ENCODE results near the gene ACER3.
"Not testable (repeated sequence)": the region's sequence is repeated elsewhere in the genome, so short reads cannot be mapped to it uniquely, and the experiment has no call there.

ACER3 gene

DNA sequence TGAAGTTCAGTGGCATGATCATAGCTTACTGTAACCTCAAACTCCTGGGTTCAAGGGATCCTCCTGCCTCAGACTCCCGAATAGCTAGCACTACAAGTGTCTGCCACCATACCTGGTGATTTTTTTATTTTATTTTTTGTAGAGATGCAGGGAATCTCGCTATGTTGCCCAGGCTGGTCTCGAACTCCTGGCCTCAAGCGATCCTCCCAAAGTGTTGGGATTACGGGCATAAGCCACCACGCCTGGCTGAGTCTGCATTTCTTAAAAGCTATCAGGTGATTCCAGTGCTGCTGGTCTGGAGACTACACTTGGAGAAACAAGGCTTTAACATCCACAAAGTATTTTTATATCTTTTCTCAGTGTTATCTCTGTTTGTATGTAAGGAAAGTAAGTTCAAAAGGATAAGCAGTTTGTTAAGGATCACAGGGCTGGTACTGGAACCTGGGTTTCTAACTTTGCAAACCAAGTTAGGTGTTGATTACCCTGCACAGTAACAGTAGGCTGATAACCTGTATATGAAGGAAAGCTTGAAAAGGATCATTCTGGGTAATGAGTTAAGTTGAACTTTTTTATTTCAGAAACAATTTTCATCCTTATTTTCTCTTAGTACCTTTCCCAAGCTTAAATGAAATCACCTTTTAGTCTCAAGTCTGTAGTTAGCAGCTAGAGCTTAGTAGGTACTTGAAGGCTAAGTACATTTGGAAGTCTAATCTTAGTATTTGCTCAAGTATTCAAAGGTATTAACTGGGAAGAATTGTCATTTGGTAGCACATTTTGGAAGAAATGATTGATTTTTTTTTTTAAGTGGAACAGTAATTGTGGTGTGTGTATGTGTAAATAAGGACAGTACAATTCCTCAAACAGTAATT lies 12.5 kb downstream of the ACER3 start:
- DNase-seq (ENCODE audit: low read depth in 2 of 2) = no peak

DNA sequence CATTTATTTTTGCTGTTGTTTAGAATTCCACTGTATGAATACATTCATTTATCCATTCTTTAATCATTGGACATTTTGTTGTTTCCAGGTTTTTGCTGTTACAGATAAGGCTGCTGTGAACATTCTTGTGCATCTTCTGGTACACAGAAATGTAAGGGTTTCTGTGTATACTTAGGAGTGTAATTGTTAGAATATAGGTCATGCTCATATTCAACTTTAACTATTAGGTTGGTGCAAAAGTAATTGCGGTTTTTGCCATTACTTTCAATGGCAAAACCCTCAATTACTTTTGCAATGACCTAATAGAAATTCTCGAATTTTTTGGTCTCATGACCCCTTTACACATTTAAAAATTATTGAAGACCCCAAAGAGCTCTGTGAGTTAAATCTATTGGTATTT lies 17.3 kb downstream of the ACER3 start:
- DNase-seq (ENCODE audit: low read depth in 2 of 2) = no peak

DNA sequence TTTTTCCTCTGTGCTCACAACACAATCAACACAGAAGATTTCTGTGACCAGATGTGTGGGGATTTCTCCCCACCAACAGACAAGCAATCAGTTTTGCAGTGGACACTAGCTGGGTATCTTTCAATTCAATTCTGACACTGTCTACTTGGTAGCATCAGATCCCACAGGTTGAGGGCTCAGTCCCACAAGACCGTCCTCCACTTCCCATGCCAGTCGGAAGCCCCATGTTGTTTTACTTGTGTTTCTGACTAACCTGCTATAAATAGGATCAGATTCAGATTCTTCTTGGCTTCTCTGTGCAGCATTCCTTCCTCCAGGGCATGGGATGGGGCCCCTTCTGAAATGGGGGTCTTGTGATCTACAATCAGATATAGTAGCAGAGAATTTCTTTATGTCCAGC lies 19.6 kb downstream of the ACER3 start:
- DNase-seq (ENCODE audit: low read depth in 2 of 2) = no peak

DNA sequence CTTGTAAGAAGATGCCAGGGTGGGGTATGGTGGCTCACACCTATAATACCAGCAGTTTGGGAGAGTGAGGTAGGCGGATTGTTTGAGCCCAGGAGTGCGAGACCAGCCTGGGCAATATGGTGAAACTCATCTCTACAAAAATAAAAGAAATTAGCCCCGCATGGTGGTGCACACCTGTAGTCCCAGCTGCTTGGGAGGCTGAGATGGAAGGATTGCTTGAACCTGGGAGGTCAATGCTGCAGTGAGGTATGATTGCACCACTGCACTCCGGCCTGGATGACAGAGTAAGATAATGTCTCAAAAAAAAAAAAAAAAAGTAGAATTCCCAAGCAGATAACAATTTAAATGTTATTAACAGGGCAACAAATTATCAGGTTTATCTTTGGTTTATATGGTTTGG lies 20.2 kb downstream of the ACER3 start:
- DNase-seq (ENCODE audit: low read depth in 2 of 2) = no peak

DNA sequence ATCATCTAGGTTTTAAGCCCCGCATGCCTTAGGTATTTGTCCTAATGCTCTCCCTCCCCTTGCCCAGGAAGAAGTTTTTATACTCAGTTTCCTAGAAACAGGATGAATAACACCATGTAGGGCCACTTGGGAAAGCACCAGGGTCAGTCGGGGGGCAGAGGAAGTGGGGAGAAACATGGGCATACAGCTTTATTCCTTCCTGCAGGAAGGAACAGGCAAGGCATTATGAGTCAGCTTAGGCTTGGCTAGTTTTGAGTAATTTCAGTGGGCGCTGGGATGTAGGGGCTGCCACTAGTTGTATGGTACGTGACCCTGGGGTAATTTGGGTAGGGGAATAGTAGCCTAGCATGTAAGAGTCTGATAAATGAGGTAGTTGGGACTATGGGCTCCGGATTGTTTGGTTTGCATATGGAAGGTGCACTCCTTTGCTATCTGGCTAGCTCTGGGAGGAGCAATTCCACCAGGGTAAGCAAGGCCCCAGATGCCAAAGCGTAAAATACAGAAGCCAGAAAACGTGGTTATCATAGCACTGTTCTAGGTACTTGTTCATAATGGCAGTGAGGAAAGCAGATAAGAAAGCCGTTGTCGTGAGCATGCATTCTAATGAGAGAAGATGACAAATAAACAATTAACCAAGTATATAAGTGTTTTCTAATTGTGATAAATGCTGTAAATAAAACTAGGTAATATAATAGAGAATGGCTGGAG lies 24.8 kb downstream of the ACER3 start:
- no peak for DNase-seq (ENCODE audit: low read depth in 2 of 2)

DNA sequence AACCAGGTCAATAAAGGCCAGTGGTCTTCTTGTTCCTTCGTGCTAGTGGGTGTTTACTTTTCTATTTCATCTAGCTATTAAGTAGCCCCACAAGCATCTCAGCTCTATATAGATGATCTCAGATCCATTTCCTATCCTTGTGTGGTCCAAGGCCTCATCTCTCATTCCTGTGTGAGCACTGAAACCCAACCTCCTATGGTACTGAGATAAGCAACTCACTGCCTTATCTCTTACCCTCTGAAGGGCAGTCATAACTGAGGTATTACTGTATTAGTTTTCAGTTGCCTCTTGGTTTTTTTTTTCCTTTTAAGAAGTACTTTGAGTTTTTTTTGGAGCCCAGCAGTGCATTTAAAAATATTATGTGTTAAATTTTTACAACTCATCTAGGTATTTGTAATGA lies 28.3 kb downstream of the ACER3 start:
- DNase-seq (ENCODE audit: low read depth in 2 of 2) = no peak

DNA sequence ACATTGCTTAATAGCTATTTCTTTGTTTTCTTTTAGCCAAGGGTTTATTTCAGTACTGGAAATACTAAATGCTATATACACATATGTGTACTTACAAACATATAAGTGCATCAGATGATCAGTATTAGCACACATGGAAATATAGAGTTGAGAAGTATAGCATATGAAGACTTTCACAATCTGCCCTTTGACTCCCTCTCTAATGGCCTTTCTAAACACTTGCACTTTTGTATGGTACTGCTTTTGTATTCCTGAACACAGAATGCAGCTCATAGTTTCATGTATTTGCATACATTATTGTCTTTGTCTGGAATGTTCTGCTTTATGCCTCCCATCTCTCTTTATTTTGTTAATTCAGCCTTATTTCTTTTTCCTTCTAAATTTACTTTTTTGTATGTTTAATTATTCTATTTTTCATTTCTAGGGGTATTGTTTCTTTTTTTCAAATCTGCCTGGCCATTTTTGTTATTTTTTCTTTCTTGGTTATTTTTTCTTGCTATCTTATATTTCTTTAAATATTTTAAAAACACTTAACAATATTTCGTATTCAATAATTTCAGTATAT lies 28.8 kb downstream of the ACER3 start:
- no peak for DNase-seq (ENCODE audit: low read depth in 2 of 2)

DNA sequence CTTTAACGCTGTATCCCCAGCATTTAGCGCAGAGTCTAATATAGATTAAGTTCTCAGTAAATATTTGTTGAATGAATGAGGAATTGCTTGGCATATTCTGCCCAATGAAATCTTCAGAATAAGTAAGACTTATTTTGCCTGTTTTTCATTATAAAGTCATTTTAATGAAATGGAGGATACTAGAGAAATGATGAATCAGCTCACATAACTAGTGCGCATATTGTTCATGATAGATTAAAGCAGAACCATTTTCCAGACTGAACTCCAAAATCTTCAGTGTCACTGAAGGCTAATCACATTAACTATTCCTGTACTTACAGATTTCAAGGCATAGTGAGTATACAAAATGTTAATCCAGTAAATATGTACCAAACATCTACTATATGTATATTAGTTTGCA lies 29.6 kb downstream of the ACER3 start:
- no peak for DNase-seq (ENCODE audit: low read depth in 2 of 2)

DNA sequence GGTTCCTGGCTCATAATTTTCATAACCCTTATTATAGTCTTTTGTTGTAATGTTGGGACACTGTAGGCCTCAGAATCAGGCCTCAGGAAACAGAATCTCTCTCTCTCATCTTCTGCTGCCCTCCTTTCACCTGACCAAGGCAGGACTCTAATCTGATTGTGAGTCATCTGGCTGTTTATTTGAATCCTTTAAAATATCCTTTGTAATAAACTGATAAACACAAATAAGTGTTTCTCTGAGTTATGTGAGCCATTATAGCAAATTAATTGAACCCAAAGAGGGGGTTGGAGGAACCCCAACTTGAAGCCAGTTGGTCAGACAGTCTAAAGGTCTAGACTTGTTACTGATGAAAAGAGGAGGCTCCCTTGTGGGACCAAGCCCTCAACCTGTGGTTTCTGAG lies 30.6 kb downstream of the ACER3 start:
- DNase-seq (ENCODE audit: low read depth in 2 of 2) = no peak

DNA sequence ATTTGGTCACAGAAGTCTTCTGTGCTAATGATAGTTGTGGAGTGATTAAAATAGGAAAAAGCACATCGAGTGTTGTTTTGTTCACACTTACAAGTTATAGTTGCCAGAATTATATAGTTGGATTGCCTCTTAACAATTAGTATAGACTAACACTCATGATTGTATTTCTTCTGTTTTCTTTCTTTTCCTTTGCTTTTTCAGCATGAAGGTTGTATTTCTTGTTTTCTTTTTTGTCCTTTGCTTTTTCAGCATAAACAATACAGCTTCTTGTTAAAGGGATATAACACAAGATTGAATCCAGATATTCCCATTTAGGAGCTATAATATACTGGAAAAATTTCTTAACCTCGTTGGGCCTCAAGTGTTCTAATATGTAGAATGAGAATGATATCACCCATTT lies 31.1 kb downstream of the ACER3 start:
- no peak for DNase-seq (ENCODE audit: low read depth in 2 of 2)

DNA sequence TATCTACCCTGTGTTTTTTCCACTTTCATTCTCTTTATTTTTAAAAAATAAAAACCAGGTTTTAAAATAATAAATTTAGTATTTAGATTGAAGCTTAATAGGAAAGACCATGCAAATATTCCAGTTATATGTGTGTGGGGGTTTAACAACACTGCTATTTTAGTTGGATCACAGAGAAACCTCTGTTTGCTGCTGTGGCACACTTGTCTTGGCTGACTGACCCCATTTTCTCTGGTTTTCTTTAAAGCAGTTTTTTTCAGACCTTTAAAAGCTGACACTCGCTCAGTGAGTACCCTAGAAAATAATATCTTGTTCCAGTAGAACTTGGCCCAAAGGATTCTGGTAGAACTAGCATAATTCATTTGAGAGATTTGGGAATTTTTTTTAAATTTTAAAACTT lies 31.6 kb downstream of the ACER3 start:
- DNase-seq (ENCODE audit: low read depth in 2 of 2) = no peak

DNA sequence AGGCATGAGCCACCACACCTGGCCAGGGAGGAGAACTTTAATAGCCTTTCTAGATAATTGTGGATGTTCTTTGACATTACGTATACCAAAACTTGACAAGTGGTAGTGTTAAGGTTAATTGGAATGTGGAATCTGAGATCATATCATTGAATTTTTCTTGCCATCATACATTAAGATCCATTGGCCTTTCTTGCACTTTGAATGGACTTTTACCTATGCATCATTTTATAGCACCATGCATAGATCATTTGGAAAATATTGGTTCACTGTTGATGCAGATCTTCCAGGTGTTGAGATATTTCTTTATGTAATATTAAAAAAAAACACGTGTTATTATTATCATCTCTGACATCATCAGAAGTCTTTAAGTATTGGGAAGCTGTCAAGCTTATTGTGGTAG lies 36.5 kb downstream of the ACER3 start:
- DNase-seq (ENCODE audit: low read depth in 2 of 2) = no peak

DNA sequence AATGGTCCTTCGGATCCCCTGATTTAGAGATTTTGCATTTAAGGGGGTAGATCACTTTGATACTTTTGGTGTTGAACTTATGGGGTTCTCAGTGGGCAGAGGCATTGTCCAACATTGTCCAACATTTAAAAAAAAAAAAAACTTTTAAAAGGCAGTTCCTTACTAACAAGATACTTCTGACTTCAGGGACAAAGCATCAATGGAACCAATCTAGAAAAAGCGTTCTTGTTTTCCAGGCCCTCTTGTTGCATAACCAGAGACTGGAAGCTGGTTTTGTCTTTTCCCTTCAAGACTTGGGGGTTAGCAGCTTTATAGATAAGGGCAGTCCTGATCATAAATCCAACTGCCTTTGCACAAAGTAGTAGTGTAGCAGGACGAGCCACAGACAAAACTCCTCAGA lies 40.4 kb downstream of the ACER3 start:
- no peak for DNase-seq (ENCODE audit: low read depth in 2 of 2)

DNA sequence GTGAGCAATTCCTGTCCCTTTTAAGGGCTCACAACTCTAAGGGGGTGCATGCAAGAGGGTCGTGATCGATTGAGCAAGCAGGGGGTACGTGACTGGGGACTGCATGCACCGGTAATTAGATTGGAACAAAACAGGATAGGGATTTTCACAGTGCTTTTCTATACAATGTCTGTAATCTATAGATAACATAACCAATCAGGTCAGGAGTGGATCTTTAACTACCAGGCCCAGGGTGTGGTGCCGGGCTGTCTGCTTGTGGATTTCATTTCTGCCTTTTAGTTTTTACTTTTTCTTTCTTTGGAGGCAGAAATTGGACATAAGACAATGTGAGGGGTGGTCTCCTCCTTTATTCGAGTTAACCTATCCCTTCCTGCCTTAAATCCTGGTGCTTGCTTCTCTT lies 40.9 kb downstream of the ACER3 start:
- DNase-seq (ENCODE audit: low read depth in 2 of 2) = not testable (repeated sequence)

DNA sequence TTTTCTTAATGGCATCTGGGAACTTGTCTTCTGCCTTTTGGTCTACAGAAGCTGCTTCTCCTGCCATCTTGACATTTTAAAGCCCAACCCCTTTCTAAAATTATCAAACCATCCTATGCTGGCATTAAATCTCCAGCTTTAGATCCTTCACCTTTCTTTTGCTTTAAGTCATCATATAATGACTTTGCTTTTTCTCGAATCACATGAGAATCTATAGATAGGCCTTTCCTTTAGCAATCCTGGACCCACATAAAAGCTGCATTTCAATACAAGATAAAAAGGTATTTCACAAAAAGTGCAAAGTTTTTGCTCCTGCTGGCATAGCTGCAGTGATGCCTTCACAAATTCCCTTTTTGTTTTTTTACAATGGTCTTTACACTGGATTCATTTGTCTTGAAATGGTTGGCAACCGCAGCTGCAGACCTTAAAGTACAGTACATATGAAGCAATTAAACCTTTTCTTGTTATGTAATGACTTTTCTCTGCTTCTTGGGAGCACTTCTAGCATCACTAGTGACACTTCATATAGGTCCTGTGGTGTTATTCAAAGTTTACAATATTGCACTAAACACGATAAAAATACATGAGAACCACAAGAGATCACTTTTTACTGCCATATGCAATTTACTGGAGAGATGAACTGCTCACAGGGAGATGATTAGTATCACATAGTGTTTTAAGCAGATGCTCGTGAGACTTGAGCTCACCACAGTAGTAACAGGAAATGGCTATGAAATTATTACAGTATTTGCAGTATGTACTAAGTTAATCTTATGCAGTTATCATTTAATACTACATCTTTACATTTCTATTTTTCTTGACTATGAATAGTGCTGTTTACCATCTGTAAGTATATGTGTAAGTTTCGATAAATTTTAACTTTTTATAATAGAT lies 41.6 kb downstream of the ACER3 start:
- DNase-seq (ENCODE audit: low read depth in 2 of 2) = no peak

DNA sequence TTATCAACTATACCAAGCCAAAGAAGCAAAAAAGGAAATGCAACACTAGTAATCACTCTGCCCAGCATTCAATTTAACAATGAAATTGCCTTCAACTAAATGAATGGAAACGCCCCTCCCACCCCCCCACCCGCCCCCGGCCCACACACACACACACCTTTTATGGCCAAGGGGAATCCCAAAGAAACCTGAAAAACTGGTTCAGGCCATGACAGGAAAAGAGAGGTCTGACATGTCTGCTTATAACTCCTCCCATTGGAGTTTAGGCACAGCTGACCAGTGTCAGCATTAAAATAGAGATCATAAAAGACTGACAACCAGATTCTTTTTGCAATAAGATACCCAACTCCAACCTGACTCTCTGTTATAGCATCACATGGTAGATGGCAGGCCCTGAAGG lies 42.6 kb downstream of the ACER3 start:
- DNase-seq (ENCODE audit: low read depth in 2 of 2) = no peak

DNA sequence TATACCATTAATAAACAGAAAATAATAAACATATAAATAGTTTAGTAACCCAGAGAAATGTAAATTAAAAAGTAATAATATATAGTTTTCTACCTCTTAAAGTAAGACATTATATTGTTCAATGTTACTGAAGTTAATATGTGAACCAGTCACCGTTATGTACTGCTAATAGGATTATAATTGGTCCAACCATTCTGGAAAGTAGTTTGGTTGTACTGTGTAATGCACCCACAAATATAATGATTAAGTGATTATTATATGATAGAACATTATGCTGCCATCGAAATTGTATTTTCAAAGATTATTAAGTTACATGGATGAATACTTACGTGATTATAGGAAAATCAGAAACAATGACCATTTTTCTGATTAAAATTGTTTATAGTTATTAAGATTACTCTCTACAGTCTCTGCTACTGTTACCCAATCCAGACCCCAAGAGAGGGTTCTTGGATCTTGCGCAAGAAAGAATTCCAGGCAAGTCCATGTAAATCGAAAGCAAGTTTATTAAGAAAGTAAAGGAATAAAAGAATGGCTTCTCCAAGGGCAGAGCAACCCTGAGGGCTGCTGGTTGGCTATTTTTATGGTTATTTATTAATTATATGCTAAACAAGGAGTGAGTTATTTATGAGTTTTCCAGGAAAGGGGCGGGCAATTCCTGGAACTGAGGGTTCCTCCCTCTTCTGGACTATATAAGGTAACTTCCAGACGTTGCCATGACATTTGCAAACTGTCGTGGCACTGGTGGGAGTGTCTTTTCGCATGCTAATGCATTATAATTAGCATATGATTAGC lies 50.1 kb downstream of the ACER3 start:
- no peak for DNase-seq (ENCODE audit: low read depth in 2 of 2)

DNA sequence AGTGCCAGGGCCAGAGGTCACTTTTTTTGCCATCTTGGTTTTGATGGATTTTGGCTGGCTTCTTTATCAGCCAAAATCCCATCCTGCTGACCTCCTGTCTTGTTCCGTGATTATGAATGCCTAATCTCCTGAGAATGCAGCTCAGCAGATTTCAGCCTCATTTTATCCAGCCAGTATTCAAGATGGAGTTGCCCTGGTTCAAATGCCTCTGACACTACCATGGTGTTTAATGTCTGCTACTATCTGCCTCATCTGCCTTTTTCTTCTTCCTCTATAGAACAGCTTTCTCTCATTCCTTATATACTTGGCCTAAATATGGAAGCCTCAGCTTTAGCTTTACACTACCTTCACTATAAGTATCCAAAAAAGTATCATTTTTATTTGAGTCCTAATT lies 50.7 kb downstream of the ACER3 start:
- DNase-seq (ENCODE audit: low read depth in 2 of 2) = no peak

DNA sequence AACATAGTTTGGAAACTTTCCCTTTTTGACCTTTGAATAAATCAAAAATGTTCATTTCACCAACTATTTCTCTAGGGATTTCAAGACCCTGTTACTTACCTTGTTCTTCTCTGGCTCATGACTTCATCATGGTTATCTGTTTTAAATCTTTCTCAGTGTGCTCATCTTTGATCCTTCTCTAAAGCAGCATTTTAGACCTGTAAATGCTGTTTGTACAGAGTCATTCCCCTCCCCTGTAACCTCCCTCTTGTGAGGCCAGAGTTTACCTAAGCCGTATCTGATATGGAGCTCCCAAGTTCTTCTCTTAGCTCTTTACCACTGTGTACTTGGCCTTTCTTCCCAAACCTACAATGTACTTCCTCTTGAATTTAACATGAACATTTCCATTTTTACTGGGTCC lies 56.0 kb downstream of the ACER3 start:
- no peak for DNase-seq (ENCODE audit: low read depth in 2 of 2)

DNA sequence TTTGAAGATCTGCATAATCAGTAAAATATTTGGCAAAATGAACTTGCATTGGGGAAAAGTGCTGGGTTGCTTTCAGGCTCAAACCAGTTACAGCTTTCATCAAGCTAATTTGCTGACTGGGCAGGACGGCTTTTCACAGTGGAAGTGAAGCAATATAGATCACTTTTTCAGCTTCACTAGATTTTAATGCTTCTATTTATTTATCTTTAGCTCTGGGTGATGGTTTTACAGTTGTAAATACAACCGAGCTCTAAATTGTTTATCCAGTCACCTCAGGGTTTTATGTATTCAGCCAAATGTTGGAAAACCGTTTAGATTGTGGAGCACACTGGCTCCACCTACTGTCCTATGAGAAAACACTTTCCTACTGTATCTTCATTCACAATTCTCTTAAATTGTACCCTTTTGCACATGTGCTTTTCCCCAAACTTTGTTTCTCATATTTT lies 58.2 kb downstream of the ACER3 start:
- no peak for DNase-seq (ENCODE audit: low read depth in 2 of 2)

DNA sequence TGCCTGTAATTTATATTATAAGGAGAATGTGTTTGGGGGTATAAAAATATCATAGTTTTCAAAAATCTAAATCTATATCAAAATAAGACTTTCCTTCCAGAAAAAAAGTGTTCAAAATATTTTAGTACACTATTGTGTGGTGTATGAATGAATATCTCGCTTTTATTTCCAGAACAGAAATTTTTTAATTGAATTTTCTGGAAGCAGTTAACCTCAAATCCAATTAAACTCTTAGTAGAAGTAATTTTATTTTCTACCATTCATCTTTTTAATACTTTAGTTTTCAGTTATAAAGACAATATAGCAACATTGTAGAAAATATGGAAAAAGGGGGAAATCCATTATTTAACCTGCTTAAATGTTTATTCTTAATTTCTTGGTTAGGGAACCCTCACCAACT lies 58.7 kb downstream of the ACER3 start:
- DNase-seq (ENCODE audit: low read depth in 2 of 2) = no peak

Data from stimulated activated CD4-positive, alpha-beta T cell treated with anti-CD3 and anti-CD28 coated beads, Interleukin-15, amount 100 ng/mL, for 48 hours (primary cell).